Measurements from ENCODE around the gene DNAH10.

The DNAH10 gene

GRCh38 chr12:123933214-123933613 is 171.1 kb downstream of the DNAH10 start:
- Histone ChIP-seq H3K9me3 (ENCODE audit: control insufficient read depth, insufficient read depth, low read length) (no peaks in the 10 kb centered on the region), H3K4me1 (ENCODE audit: insufficient read depth, low read length) (no peaks in the 10 kb centered on the region; the same call in 1 of the 2 replicates), H3K9ac (ENCODE audit: low read depth, low read length) (no peak overlapping the region), H3K36me3 (ENCODE audit: insufficient read depth, low read length) (no peaks in the 10 kb centered on the region)

DNA sequence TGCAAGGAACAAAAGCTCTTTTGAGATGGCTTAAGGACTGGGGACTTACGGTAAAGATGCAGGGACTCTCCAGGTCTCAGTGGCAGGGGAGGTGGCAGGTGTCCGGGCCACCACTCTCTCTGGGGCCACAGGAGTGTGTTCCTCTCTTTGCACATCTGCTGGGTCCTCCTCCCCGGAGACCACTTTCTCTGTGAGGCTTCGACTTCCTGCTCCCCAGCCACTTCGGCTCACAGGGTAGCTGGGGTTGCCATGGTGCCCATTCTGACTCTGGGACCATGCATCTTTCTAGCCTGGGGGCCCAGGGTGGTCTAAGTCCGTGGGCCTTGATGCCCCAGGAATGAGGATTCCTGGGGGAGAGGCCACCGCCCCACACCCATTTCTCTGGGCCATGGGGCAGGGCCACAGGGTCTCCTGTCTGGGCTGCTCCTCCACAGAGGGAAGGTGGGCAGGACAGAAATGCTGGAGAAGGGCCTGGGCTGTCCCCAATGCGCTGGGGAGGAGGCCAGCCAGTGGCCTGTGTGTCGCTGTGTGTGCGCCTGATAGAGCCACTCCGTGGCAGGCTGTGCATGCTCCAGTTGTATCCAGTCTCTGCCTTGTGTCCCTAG is 172.0 kb downstream of the DNAH10 start:
- H3K4me1 ChIP-seq (ENCODE audit: insufficient read depth, low read length) = no peaks in the 10 kb centered on the region; the same call in 1 of the 2 replicates
- no peaks in the 10 kb centered on the region for H3K9me3 ChIP-seq (ENCODE audit: control insufficient read depth, insufficient read depth, low read length)
- no peaks in the 10 kb centered on the region for H3K36me3 ChIP-seq (ENCODE audit: insufficient read depth, low read length)
- no peak overlapping the region for H3K9ac ChIP-seq (ENCODE audit: low read depth, low read length)

DNA sequence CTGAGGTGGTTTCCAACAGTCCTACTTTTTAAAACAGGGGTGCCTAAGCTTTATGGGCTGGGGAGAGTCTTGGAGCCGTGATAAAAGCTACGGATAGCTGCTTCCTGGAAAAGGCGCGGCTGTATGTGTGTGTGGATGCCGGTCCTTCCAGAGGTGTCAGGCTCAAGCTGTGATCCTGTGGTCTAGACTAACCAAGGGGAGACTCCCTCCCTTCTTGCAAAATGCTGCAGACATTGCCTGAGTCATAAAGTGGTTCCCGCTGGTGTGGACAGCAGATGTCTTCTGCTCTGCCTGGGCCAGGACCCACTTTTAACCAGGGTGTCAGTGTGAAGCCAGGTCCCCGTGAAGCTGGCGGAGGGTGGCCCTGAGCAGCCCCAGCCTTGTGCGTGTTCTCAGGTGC is 172.7 kb downstream of the DNAH10 start:
- no peaks in the 10 kb centered on the region; the same call in 1 of the 2 replicates for H3K4me1 ChIP-seq (ENCODE audit: insufficient read depth, low read length)
- no peaks in the 10 kb centered on the region for H3K36me3 ChIP-seq (ENCODE audit: insufficient read depth, low read length)
- H3K9ac ChIP-seq (ENCODE audit: low read depth, low read length) = no peak overlapping the region
- H3K9me3 ChIP-seq (ENCODE audit: control insufficient read depth, insufficient read depth, low read length) = no peaks in the 10 kb centered on the region

GRCh38 chr12:123935956-123936355 is 173.9 kb downstream of the DNAH10 start:
- H3K36me3 ChIP-seq (ENCODE audit: insufficient read depth, low read length) = no peaks in the 10 kb centered on the region
- no peak overlapping the region for H3K9ac ChIP-seq (ENCODE audit: low read depth, low read length)
- H3K4me1 ChIP-seq (ENCODE audit: insufficient read depth, low read length) = no peaks in the 10 kb centered on the region; the same call in 1 of the 2 replicates
- no peaks in the 10 kb centered on the region for H3K9me3 ChIP-seq (ENCODE audit: control insufficient read depth, insufficient read depth, low read length)

- Histone ChIP-seq H3K9ac (ENCODE audit: low read depth, low read length) (no peak overlapping the region), H3K9me3 (ENCODE audit: control insufficient read depth, insufficient read depth, low read length) (peaks cover under 1% of the 10 kb centered on the region; the same call in 1 of the 2 replicates), H3K4me1 (ENCODE audit: insufficient read depth, low read length) (no peaks in the 10 kb centered on the region; the same call in 1 of the 2 replicates), H3K36me3 (ENCODE audit: insufficient read depth, low read length) (no peaks in the 10 kb centered on the region)
These were observed 174.4 kb downstream of the DNAH10 start for GRCh38 chr12:123936471-123936870.

DNA sequence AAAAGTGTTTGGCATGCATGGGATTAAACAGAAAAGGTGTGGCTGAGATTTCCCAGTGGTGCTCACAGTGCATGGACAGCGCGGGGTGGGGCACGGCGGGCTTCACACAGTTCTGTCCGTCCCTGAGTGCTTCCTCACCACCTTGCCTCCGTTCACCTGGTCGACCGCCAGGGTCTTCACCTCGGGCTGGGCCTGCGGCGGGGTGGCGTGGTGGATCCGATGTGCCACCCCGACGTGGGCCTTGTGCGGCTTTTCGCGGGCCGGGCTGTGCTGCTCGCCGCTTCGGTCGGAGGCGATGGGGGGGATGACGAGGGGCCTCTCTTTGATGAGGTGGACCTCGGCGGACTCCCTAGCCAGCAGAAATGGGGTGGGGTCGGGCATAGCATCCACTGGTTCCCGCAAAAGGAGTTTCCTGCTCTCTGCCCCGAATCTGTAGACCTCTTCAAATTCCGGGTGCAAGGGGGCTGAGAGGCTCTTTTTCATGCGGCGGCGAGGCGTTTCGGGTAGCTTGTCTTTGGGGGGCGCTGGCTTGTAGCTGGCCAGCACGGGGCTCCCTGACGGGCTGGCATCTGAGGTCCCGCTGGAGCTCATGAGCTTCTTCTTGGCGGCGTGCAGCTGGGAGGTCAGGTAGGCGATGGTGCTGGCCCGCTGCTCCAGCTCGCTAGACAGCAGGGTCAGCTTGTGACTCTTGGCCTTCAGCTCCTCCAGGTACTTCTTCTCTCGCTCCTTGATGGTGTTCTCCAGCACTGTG is 175.0 kb downstream of the DNAH10 start:
- no peaks in the 10 kb centered on the region for H3K36me3 ChIP-seq (ENCODE audit: insufficient read depth, low read length)
- H3K9me3 ChIP-seq (ENCODE audit: control insufficient read depth, insufficient read depth, low read length) = peaks cover 4% of the 10 kb centered on the region; the same call in 1 of the 2 replicates
- H3K9ac ChIP-seq (ENCODE audit: low read depth, low read length) = no peak overlapping the region
- no peaks in the 10 kb centered on the region; the same call in 1 of the 2 replicates for H3K4me1 ChIP-seq (ENCODE audit: insufficient read depth, low read length)

DNA sequence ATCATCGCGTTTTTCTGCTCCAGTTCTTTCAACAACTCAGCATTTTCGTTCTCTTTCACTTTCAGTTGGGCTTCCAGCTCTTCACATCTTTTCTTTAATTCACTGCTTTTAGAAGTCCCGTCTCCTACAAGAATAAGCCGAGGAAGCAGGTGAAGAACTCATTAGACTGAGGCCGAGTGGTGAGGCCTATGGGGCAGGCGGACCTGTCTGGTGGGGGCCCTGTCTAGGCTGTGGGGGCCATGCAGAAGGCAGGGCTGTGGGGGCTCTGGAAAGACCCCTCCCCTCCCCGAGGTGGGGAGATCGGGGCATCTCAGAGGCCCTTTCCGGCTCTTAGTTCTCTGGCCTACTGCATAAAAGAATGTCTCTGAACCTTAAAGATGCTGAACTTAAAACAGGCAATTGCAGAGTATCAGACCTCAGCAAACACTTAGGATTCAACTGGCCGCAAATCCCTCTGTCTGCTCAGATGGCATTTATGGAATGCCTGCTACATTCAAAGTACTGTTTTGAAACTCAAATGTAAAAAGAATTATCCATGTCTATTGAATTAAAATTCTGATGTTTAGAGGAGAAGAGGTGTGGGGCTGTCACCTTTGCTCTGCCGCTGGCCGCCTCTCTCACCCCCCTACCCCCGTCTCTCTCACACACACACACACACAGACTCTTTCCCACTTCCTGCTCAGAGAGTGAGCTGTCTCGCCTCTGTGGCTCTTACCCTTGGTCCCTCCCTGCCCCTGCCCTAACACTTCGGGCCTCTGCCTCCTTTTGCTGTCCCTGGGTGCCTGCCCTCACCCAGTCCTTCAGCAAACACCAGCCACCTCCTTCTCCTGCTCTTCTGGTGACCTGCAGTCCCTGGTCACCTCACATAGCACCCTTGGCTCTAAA is 175.8 kb downstream of the DNAH10 start:
- no peaks in the 10 kb centered on the region for H3K36me3 ChIP-seq (ENCODE audit: insufficient read depth, low read length)
- H3K4me1 ChIP-seq (ENCODE audit: insufficient read depth, low read length) = no peaks in the 10 kb centered on the region; the same call in 1 of the 2 replicates
- no peak overlapping the region for H3K9ac ChIP-seq (ENCODE audit: low read depth, low read length)
- peaks cover 4% of the 10 kb centered on the region; the same call in 1 of the 2 replicates for H3K9me3 ChIP-seq (ENCODE audit: control insufficient read depth, insufficient read depth, low read length)

DNA sequence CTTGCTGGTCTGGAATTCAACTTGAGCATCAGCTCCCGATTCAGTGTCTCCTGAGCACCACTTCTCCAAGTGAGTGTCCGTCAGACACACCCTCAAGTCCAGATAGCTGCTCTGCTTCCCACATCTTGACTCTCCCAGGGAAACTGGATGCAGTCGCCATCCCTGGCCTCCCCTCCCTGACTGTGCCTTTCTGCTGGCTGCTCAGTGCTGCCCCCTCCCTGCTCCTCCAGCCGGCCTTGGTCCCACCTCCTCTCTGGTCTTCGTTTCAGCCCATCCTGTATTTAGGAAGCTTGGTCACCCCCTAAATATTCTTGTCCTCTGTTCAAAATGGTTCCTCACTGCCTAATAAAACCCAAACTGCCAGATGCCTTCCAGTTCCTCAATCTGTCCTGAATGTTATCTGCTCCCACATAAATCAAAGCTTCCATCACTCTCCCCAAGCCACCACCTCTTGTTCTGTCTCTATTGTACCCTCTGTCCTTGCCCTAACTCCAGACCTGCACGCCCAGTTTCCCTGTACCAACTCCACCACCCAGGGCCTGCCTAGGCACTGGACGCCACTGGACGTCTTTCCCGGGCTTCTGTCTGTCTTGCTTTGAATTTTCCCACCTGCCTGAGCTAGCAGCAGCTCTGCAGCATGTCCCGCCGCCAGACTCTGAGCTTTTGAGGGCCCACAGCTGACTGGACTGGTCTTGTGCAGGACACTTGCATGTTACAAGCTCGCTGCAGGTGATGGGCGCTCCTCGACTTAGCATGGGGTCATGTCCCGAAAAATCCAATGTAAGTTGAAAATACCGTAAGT is 176.8 kb downstream of the DNAH10 start:
- peaks cover 4% of the 10 kb centered on the region; the same call in 1 of the 2 replicates for H3K9me3 ChIP-seq (ENCODE audit: control insufficient read depth, insufficient read depth, low read length)
- H3K36me3 ChIP-seq (ENCODE audit: insufficient read depth, low read length) = no peaks in the 10 kb centered on the region
- H3K4me1 ChIP-seq (ENCODE audit: insufficient read depth, low read length) = no peaks in the 10 kb centered on the region; the same call in 1 of the 2 replicates
- no peak overlapping the region for H3K9ac ChIP-seq (ENCODE audit: low read depth, low read length)

- Histone ChIP-seq H3K9ac (ENCODE audit: low read depth, low read length) (no peak overlapping the region), H3K4me1 (ENCODE audit: insufficient read depth, low read length) (no peaks in the 10 kb centered on the region; the same call in 1 of the 2 replicates), H3K36me3 (ENCODE audit: insufficient read depth, low read length) (no peaks in the 10 kb centered on the region), H3K9me3 (ENCODE audit: control insufficient read depth, insufficient read depth, low read length) (peaks cover 4% of the 10 kb centered on the region; the same call in 1 of the 2 replicates)
These were observed 177.9 kb downstream of the DNAH10 start for GRCh38 chr12:123939716-123940626.

GRCh38 chr12:123940627-123940966 is 178.5 kb downstream of the DNAH10 start:
- no peaks in the 10 kb centered on the region; the same call in 1 of the 2 replicates for H3K4me1 ChIP-seq (ENCODE audit: insufficient read depth, low read length)
- peaks cover 4% of the 10 kb centered on the region; the same call in 1 of the 2 replicates for H3K9me3 ChIP-seq (ENCODE audit: control insufficient read depth, insufficient read depth, low read length)
- no peak overlapping the region for H3K9ac ChIP-seq (ENCODE audit: low read depth, low read length)
- H3K36me3 ChIP-seq (ENCODE audit: insufficient read depth, low read length) = no peaks in the 10 kb centered on the region

GRCh38 chr12:123941000-123941399 is 178.9 kb downstream of the DNAH10 start:
- Histone ChIP-seq H3K4me1 (ENCODE audit: insufficient read depth, low read length) (no peaks in the 10 kb centered on the region; the same call in 1 of the 2 replicates), H3K9ac (ENCODE audit: low read depth, low read length) (no peak overlapping the region), H3K36me3 (ENCODE audit: insufficient read depth, low read length) (no peaks in the 10 kb centered on the region), H3K9me3 (ENCODE audit: control insufficient read depth, insufficient read depth, low read length) (peaks cover 4% of the 10 kb centered on the region; the same call in 1 of the 2 replicates)

DNA sequence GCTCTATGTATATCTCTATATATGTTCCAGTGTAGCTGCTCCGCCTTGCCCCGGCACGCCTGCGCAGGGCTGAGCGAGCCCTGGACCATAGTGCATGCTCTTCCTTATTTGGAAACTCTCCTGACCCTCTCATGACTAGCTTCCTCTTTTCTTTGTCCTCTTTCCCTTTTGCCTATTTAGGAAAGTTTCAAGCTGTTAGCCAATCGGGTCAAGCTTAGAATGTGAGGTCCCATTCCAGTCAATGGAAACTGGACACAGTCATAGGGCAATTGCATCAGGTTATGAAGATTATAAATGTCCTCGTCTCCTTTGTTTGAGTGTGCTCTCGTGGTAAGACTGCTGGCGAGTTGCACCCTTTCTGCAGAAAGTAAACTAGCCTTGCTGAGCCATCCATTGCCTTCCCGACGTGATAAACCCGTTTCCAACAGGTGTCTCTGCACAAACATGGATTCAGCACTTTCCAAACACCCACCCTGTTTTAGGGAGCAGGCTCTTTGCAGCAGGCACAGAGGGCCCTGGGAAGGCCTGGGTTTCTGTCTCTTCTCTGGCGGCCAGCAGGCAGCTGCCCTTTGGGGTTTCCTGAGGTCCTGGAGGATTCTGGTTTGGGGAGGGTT is 179.6 kb downstream of the DNAH10 start:
- H3K36me3 ChIP-seq (ENCODE audit: insufficient read depth, low read length) = no peaks in the 10 kb centered on the region
- H3K9me3 ChIP-seq (ENCODE audit: control insufficient read depth, insufficient read depth, low read length) = peaks cover 4% of the 10 kb centered on the region; the same call in 1 of the 2 replicates
- H3K4me1 ChIP-seq (ENCODE audit: insufficient read depth, low read length) = no peaks in the 10 kb centered on the region; the same call in 1 of the 2 replicates
- H3K9ac ChIP-seq (ENCODE audit: low read depth, low read length) = no peak overlapping the region

All from ES-I3 (cell line).